ENCODE results near the gene CLDN19. TPM values are rescaled to one million over a fixed set of nuclear protein-coding genes. Genes with fewer than 3 reads are reported as not detected.

The CLDN19 gene
- total RNA-seq, 2 experiments from 2014 or later: not detected

- CTCF ChIA-PET: no interaction called here
Measured at GRCh38 chr1:42744148-42744413, 4.0 kb upstream of the CLDN19 start.

DNA sequence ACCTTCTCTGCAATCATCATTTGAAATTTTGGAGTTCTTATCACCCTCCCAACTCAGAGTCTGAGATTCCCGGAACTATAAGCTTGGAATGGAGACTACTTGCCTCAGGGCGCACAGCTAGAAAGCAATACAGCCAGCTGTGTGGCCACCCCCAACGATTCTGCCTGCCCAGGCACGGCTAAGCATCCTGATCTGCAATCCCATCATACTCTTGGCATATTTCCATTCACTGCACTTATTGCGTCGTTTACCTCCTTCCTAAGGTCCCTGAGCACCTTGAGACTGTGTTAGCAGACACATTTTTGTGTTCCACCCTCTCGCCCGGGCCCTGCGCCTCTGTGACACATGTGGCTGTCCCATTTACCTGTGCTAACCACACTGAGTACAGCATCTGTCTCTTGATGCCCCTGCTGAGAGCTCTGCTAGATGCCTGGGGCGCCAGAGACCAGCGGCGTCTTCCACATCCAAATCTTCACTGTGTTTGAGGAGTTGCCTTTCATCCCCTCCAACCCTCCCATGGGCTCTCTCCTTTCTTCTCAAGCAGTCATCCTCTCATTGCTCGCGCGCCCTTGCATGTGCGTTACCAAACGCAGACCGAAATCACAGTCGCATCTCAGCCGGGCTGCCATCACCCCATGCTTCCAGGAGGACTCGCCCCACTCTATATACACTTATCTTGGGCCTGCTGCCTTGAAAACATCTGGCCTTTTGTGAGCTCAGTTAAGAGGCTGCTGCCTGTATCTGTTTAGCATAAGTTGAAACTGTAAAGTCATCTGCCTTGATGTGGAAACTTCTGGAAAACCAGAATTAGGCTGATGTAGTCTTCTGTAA is 3.5 kb upstream of the CLDN19 start:
- CTCF ChIA-PET: no interaction called here
- POLR2A ChIA-PET: no interaction called here

More at GRCh38 chr1:42744148-42744413, 4.0 kb upstream of the CLDN19 start:
- POLR2A ChIA-PET: no interaction called here

DNA sequence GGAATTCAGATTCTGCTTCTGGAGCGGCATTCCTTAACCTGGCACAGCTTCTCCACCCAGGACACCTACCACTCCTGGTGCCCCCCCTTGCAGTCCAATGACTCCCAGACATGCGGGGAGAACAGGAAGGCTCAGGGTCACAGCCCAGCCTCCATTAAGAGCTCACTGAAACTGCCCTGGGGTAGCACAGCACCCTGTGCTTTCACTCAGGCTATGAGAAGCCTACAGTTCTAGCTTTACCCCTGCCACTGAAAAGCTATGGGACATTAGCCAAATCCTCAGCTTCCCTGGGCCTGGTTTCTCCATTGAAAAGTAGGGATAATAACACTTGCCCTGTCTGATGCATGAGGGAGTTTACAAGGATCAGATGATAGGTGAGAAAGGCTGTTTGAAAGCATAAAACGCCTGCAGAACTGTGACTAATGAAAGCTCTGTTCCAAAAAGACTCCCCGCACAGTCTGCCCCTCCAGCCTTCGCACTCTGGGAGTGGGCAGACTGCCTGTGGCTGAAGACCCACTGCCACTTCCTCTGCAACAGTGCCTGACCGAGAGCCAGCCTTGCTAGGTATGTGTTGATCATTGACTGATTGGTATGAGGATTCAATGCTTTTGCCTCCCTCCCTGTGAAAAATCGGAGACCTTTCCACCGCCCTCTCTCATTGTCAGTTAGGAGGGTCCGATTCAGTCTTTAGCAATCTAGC is 2.7 kb upstream of the CLDN19 start:
- POLR2A ChIA-PET: no interaction called here

DNA sequence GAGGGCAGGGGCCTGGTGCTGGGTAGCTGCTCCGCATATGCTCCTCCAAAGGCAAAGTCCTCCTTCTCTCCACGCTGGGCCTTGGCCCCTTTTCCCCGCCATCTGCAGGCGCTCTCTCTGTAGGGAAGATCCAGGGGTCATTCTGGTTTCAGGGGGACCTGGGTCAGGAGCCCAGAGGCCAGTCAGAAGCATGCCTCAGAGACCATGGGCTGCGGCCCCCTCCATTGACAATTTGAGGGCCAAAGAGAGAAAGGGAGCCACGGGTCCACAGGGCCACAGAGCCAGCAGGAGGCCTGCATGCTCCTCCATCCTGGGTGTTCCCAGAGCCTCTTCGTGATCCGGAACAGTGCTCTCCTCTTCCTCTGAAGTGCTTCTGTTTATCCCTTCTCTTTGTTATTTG is 2.1 kb upstream of the CLDN19 start:
- ChIA-PET CTCF (no interaction called here), POLR2A (no interaction called here)

More for the DNA sequence above, 2.7 kb upstream of the CLDN19 start:
- CTCF ChIA-PET: no interaction called here

DNA sequence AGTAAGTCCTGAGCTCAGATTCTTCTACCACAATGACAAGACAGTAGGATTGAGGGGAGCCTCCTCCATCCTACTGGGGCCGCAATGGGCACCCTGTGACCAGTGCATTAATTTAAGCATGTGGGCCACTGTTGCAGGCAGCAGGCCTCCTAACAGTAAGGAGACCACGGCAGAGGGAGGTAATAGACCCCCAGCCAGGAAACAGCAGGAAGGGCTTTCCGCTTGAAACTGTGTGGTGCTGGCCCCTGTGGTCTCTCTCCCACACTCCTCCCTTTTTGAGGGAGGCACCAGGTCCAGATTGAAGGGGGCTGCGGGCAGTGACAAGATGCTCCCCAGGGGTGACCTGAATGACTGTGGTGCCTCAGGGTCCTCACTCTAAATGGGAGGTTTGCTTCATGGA is 1.7 kb upstream of the CLDN19 start:
- CTCF ChIA-PET: no interaction called here
- POLR2A ChIA-PET: no interaction called here

GRCh38 chr1:42740851-42741580 is 980 bp upstream of the CLDN19 start:
- CTCF ChIA-PET: no interaction called here
- POLR2A ChIA-PET: no interaction called here

GRCh38 chr1:42738678-42739226 is 1.3 kb downstream of the CLDN19 start:
- CTCF ChIA-PET: no interaction called here
- POLR2A ChIA-PET: no interaction called here

- ChIA-PET POLR2A (no interaction called here), CTCF (no interaction called here)
Measured at GRCh38 chr1:42737986-42738677, 1.9 kb downstream of the CLDN19 start.

DNA sequence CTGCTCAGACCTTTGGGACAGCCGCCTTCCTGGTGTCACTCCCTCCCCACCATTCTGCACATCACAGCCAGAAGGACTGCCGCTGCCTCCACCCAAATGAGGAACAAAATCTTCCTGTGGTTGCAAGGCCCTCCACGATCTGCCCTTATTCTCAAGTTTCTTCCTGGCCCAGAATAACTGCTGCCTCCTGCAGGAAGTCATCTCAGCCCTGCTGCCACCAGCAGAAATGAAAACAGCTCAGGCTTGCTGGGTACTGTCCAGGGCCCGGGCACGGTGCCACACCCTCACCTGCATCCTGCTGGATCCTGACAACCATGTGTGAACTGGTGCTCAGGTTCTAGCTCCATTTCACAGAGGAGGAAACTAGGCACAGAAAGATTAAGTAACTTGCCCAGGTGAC is 2.8 kb downstream of the CLDN19 start:
- POLR2A ChIA-PET: no interaction called here
- CTCF ChIA-PET: no interaction called here

- ChIA-PET POLR2A (no interaction called here), CTCF (no interaction called here)
Measured at GRCh38 chr1:42736571-42737200, 3.4 kb downstream of the CLDN19 start.

GRCh38 chr1:42736152-42736551 is 3.9 kb downstream of the CLDN19 start:
- ChIA-PET CTCF (no interaction called here), POLR2A (no interaction called here)

DNA sequence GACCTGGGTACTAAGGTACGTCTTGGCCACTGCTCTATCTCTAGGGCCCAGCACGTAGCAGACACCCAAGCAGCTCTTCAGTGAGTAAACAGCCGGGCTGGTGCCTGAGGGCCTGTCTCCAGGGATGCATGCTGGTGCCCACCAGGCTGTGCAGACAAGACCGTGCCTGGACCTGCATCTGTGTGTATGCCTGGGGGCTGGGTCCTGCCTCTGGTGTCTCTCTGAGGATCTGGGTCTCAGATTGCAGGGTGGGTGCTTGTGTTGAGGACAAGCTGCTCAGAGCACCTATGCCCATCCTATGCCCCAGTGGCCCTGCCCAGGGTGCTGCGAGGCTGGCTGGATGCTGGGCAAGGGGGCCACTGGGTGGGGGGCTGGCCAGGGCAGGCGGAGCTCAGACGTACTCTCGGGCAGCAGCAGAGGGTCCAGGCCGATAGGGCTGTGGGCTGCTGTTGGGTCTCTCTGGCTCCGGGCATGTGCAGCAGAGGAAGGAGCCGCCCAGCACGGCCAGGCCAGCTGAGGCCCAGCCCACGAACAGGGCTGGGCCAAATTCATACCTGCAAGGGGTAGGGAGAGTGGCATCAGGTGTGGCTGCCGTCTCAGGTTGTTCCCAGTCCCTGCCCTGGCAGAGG is 4.4 kb downstream of the CLDN19 start:
- POLR2A ChIA-PET: no interaction called here
- CTCF ChIA-PET: no interaction called here

GRCh38 chr1:42735056-42735455 is 5.0 kb downstream of the CLDN19 start:
- POLR2A ChIA-PET: no interaction called here
- CTCF ChIA-PET: no interaction called here

DNA sequence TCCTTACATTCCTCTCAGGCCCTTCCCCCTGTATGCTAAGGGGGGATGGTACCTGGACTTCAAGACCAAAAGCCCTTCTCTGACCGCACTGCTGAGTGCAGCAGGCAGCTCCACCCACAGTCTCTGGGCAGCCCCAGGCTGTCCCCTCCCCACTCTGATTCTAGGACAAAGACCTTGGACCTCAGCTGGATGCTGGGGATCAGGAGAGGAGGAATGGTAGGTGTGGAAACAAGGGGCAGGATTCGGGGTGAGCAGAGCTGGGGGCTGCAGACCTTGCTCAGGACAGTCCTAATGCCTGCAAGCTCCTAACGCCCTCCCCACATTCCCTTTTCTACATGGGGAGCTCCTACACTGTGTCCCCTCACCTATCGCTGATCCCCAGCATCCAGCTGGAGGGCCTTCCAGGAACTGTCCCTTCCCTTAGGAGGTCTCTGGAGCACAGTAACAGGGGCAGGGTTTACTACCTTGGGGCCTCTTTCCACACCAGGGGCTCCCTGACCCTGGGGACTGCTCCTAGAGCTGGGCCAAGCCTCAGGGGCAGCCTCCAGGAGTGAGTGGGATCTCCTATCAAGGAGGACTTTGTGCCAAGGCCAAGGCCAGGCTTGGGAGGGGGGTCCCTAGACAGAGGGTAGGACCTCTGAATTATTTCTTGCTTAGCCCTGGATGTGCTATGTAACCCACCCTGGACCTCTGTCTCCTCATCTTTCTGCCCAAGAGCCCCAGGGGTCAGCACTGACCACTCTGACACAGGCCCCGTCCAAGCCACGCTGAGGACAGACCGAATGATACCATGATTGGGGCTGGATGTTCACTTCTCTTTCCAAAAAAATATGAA is 5.6 kb downstream of the CLDN19 start:
- ChIA-PET CTCF (interaction anchor here (0.5 to 0.6 kb wide), 2 partner anchors 13 to 159 kb away, joined by 3 read pairs; no protein-coding TSS in a partner anchor), POLR2A (no interaction called here)

- ChIA-PET CTCF (interaction anchor here (0.5 to 0.8 kb wide), 3 partner anchors 12 to 158 kb away, joined by 3 read pairs; no protein-coding TSS in a partner anchor), POLR2A (no interaction called here)
Measured at GRCh38 chr1:42733415-42734200, 6.4 kb downstream of the CLDN19 start.

GRCh38 chr1:42732126-42732680 is 7.8 kb downstream of the CLDN19 start:
- ChIA-PET POLR2A (no interaction called here), CTCF (no interaction called here)

GRCh38 chr1:42731585-42731984 is 8.5 kb downstream of the CLDN19 start:
- CTCF ChIA-PET: no interaction called here
- POLR2A ChIA-PET: no interaction called here
